Ureter (tissue), 1 donor: ENCODE data around the gene MPP7. TPM values are rescaled to one million over a fixed set of nuclear protein-coding genes. Genes with fewer than 3 reads are reported as not detected.

ENCODE experiments used
- DNase-seq: peaks from one replicate; pipeline ENCODE4 v3.0.0-alpha.2; 2020; ENCODE audit warnings: low spot score
- total RNA-seq: library from RNA; stranded (reverse); gene quantifications from one replicate; pipeline ENCODE4 v1.2.4, GENCODE V29; 2023
- donor health status: DM: yes; HTN: yes; CAD: no.

The MPP7 gene
- total RNA-seq, 1 donor from 2014 or later = 35.8 TPM

DNA sequence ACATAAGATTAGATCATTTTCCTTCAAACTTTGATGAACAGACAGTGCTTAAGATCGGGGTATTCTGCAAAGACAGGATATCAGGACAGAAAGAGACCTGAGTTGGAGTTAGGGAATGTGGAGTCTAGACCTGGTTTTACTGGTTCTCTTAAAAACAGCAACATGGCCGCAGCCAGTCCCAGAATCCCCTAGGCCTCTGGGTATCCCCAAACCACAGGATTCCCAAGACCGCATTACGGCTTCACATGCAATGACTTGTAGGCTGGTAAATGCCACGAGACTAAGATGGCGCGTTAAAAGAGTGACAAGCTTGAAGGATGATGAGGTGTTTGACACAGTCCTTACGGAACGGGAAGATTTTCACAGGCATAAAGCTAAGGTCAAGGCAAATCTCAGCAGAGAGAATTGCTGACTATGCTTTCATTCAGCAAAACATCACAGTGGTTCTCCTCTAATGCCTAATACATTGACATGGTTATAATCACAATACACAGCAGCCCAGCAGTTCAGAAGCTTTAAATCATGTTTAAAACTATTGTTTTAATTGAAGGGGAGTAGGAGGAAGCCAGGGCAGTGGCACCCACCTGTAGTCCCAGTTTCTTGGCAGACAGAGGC, 32.9 kb downstream of the MPP7 start:
- no peak for DNase-seq

GRCh38 chr10:28266449-28267224, 36.2 kb downstream of the MPP7 start:
- no peak for DNase-seq

DNA sequence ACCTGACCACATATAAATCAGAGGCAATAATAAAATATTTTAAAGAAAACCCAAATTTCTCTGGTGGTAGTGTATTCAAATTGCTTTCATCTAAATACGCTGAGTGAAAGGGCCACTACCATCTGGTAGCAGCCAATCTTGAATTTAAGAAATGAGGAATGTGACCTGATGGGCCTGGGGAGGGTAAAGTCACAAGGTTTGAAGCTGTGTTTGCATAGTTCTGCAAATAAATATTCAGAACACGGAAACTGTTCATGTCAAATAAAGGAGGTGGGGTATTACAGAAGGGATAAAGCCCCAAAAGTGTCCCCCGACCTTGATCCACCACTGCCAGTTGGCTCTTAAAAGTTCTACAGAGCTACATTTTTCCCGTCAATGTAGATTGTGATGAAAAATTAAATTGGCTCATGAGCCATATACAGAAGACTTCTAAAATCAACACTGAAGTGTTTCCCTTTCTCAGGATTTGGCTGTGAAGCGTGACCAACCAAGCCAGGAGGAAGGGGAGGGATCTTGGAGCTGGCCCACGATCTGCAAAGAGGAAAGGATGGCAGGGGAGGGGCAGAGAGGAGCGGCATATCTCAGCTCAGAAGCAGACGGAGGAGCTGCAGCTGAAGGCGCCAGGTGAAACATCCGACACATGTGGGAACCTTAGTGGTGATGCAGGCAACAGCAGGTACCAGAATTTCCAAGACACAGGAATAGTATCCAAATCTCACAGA, 39.6 kb downstream of the MPP7 start:
- DNase-seq = peak; percentile 52

GRCh38 chr10:28256776-28257175, 46.1 kb downstream of the MPP7 start:
- no peak for DNase-seq

GRCh38 chr10:28254290-28254985, 48.4 kb downstream of the MPP7 start:
- no peak for DNase-seq

DNA sequence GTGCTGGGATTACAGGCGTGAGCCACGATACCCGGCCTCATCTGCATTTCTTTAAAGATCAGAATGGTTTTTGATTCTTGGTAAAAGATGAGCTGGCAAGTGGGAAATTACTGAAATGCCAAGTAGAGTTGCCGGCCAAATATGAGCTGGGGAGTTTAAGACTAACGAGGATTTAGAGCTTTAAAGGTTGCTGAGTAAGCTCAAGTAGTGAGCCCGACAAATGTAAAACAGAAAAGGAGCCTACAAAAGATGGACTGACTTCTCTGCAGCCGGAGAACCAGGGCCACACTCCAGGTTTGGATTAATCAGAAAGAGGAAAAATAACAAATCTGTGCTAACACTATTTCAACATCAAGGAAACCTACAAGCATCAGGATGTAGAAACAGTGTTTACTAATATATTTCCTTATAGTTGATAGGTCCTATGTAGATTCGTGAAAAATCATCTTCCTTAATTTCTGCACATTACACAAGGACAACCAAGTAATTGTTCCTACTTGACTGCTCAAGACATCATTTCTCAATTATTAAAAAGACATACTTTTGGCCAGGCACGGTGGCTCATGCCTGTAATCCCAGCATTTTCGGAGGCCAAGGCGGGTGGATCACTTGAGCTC, 49.6 kb downstream of the MPP7 start:
- DNase-seq = no peak

Other genes with a start within 250 kb of the MPP7 start
- gene WAC, start 230.1 kb upstream of the MPP7 start, total RNA-seq = 126 TPM